Measurements from ENCODE around the gene CAPNS1. TPM values are rescaled to one million over a fixed set of nuclear protein-coding genes. Genes with fewer than 3 reads are reported as not detected.
A peak's percentile ranks its signal among the peaks of the same experiment; 100 is the strongest.
"Not testable (repeated sequence)": the region's sequence is repeated elsewhere in the genome, so short reads cannot be mapped to it uniquely, and the experiment has no call there.

CAPNS1 gene
- total and polyA plus RNA-seq, 3 donors from 2014 or later = 147 to 957 (median 190) TPM

DNA sequence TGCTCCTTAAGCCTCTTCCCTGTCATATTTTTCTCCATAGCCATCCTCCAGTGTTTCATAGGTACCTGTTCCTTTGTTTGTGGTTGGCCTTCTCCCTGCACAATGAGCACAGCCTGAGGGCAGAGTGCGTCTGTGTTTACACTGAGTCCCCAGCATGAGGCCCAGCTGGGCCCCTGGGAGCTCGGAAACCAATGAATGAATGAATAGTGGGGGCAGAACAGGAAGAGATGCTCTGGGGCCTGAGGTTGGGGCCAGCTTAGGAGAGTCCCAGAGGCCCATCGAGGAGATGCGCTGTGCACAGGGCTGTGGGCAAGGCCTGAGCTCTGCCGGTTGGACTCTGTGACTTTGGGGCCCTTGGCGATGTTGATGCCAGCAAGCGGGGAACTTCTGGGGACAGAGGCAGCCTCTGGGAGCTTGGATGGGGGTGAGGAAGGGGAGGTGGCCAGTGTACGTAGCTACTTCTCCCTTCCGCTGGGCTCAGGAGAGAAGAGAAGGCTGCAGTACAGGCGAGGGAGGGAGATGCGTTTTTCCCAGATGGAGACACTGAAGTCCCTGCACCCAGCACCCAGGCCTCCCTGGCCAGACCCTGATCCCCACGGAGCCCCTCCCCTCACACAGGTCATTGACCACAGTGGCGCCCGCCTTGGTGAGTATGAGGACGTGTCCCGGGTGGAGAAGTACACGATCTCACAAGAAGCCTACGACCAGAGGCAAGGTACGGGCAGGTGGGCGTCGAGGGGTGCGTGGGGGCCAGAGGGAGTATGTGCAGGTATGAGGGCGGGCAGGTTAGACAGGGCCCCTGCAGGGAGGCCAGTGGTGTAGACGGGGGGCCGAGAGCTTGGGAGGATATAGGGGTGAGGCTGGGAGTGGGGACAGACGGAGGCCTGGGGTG is 19.5 kb upstream of the CAPNS1 start:
- no peak for TF ChIP-seq POLR2A (IDR thresholded peaks at IDR 0.05)
- WGBS, 2 donors = 81 to 88% methylated on average over 20 to 26 of the region's 26 CpGs
- no peak for DNase-seq
- intact Hi-C loops (cut with DNase I; ENCODE audit: low total_unique reads) = no loop called here
- Histone ChIP-seq H3K27ac (no peak overlapping the region), H3K4me3 (no peak overlapping the region), H3K27me3 (no peaks in the 10 kb centered on the region), H3K4me1 (peaks cover 7% of the 10 kb centered on the region), H3K9me3 (no peaks in the 10 kb centered on the region), H3K36me3 (ENCODE audit: low read depth, missing control alignments) (no peaks in the 10 kb centered on the region)

GRCh38 chr19:36120984-36121358 is 18.9 kb upstream of the CAPNS1 start:
- Histone ChIP-seq H3K9me3 (no peaks in the 10 kb centered on the region), H3K4me3 (no peak overlapping the region), H3K27me3 (no peaks in the 10 kb centered on the region), H3K27ac (no peak overlapping the region), H3K36me3 (ENCODE audit: low read depth, missing control alignments) (no peaks in the 10 kb centered on the region), H3K4me1 (peaks cover 5% of the 10 kb centered on the region)
- 62 to 68% methylated on average over 16 to 18 of the region's 18 CpGs for WGBS, 2 donors
- DNase-seq = no peak
- intact Hi-C loops (cut with DNase I; ENCODE audit: low total_unique reads) = no loop called here
- TF ChIP-seq CTCF (IDR thresholded peaks at IDR 0.05) (no peak), POLR2A (IDR thresholded peaks at IDR 0.05) (no peak)

- Histone ChIP-seq H3K4me1 (no peaks in the 10 kb centered on the region), H3K4me3 (peak overlapping the region; percentile 12 to 36), H3K27ac (no peak overlapping the region), H3K9me3 (no peaks in the 10 kb centered on the region), H3K36me3 (ENCODE audit: low read depth, missing control alignments) (no peaks in the 10 kb centered on the region), H3K27me3 (no peaks in the 10 kb centered on the region)
- DNase-seq = peak; percentile 30
- WGBS, 2 donors = 68% methylated on average over 46 to 49 of the region's 49 CpGs
- no peak for TF ChIP-seq CTCF (IDR thresholded peaks at IDR 0.05)
- TF ChIP-seq POLR2A (IDR thresholded peaks at IDR 0.05) = no peak
- intact Hi-C loops (cut with DNase I; ENCODE audit: low total_unique reads) = no loop called here
Measured at GRCh38 chr19:36121486-36122124, 18.3 kb upstream of the CAPNS1 start.

DNA sequence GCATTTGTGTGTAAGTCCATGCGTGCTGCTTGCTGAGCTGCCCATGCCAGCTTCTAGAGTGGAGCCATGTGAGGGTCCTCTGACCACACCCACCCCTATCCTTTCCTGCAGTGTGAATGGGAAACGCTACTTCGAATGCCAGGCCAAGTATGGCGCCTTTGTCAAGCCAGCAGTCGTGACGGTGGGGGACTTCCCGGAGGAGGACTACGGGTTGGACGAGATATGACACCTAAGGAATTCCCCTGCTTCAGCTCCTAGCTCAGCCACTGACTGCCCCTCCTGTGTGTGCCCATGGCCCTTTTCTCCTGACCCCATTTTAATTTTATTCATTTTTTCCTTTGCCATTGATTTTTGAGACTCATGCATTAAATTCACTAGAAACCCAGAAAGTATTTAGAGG is 14.3 kb upstream of the CAPNS1 start:
- Histone ChIP-seq H3K36me3 (ENCODE audit: low read depth, missing control alignments) (no peaks in the 10 kb centered on the region), H3K27me3 (no peaks in the 10 kb centered on the region), H3K27ac (no peak overlapping the region), H3K4me1 (peaks cover 4% of the 10 kb centered on the region), H3K4me3 (no peak overlapping the region), H3K9me3 (no peaks in the 10 kb centered on the region)
- 81 to 86% methylated on average over 9 of the region's 9 CpGs for WGBS, 2 donors
- TF ChIP-seq CTCF (IDR thresholded peaks at IDR 0.05) (no peak), POLR2A (IDR thresholded peaks at IDR 0.05) (no peak)
- intact Hi-C loops (cut with DNase I; ENCODE audit: low total_unique reads) = loop anchor here (5.0 kb wide), 1 partner anchor 47 kb away; no protein-coding TSS in a partner anchor
- no peak for DNase-seq

DNA sequence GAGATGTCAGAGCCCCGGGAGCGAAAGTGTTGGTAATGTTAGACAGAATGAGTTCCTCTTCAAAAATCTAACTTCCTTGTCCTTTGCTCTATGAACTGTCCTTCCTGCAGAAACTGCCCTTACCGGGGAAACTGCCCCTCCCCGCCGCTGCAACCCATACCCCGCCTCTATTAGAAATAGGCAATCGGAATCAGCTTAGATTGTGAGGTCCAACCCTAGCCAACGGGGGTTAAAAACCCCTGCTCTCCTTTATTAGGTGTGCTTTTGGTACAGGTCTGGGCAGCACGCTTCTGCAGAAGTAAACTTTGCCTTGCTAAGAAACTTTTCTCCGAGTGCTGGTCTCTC is 11.5 kb upstream of the CAPNS1 start:
- no peaks in the 10 kb centered on the region for H3K36me3 ChIP-seq (ENCODE audit: low read depth, missing control alignments)
- no peaks in the 10 kb centered on the region for H3K27me3 ChIP-seq
- H3K4me1 ChIP-seq = peaks cover 4% of the 10 kb centered on the region
- intact Hi-C loops (cut with DNase I; ENCODE audit: low total_unique reads) = loop anchor here (5.0 kb wide), 1 partner anchor 44 kb away; no protein-coding TSS in a partner anchor
- H3K9me3 ChIP-seq = no peaks in the 10 kb centered on the region
- no peak for DNase-seq
- peak overlapping the region; percentile 55 to 58 for H3K4me3 ChIP-seq
- peak overlapping the region; percentile 75 to 89 for H3K27ac ChIP-seq
- no peak for TF ChIP-seq POLR2A (IDR thresholded peaks at IDR 0.05)
- no peak for TF ChIP-seq CTCF (IDR thresholded peaks at IDR 0.05)
- 5% methylated on average over 10 of the region's 10 CpGs for WGBS, 2 donors

DNA sequence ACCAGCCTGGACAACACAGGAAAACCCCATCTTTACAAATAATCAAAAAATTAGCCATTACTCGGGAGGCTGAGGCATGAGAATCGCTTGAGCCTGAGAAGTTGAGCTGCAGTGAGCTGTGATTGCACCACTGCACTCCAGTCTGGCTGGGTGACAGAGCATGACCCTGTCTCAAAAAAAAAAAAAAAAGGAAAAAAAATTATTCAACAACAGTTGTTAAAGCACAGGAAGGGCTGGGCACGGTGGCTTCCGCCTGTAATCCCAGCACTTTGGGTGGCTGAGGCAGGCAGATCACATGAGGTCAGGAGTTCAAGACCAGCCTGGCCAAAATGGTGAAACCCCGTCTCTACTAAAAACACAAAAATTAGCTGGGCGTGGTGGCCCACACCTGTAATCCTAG is 8.6 kb upstream of the CAPNS1 start:
- H3K4me1 ChIP-seq; H3K27me3 ChIP-seq; intact Hi-C loops (cut with DNase I; ENCODE audit: low total_unique reads); DNase-seq; H3K27ac ChIP-seq; H3K4me3 ChIP-seq; H3K9me3 ChIP-seq; H3K36me3 ChIP-seq (ENCODE audit: low read depth, missing control alignments): not testable (repeated sequence)
- 82 to 89% methylated on average over 6 of the region's 6 CpGs for WGBS, 2 donors

DNA sequence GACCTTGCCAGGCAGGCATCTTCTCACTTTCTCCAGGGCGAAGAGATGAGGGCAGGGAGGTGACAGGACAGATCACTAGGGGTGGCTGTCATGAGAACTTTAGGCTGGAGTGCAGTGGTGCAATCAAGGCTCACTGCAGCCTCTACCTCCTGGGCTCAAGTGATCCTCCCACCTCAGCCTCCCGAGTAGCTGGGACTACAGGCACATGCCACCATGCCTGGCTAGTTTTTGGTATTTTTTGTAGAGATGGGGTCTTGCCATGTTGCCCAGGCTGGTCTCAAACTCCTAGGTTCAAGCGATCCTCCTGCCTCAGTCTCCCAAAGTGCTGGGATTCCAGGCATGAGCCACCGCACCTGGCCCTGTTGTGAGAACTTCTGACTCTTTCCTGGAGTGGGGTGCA is 5.0 kb upstream of the CAPNS1 start:
- H3K4me1 ChIP-seq; DNase-seq; H3K36me3 ChIP-seq (ENCODE audit: low read depth, missing control alignments); H3K27me3 ChIP-seq; H3K27ac ChIP-seq; intact Hi-C loops (cut with DNase I; ENCODE audit: low total_unique reads); H3K9me3 ChIP-seq; H3K4me3 ChIP-seq: not testable (repeated sequence)
- WGBS, 2 donors = 95 to 100% methylated on average over 4 of the region's 4 CpGs
